HepG2 (cell line): ENCODE measurements around the gene ARAP1. TPM values are rescaled to one million over a fixed set of nuclear protein-coding genes. Genes with fewer than 3 reads are reported as not detected.

ENCODE experiments used
- ATF1 ChIP-seq: IDR thresholded peaks from 2 replicates; pipeline ENCODE4 v1.6.1; 2016; ENCODE audit warnings: mild to moderate bottlenecking, control low read depth
- DNMT1 ChIP-seq: sonication (generic); formaldehyde crosslinking; IDR thresholded peaks from 2 replicates; pipeline ENCODE4 v1.5.1; 2020; ENCODE audit warnings: mild to moderate bottlenecking, missing genetic modification reagents
- NR2F1 ChIP-seq, 2 experiments: fragments of 450-650 bp in 1 of 2; formaldehyde crosslinking in 1 of 2; IDR thresholded peaks; 2 replicates each; pipeline versions ENCODE4 v1.5.0 to v1.6.1; 2016 to 2020; ENCODE audit warnings: mild to moderate bottlenecking in 1 of 2, missing compliant biosample characterization in 1 of 2, missing genetic modification reagents in 1 of 2, moderate library complexity in 1 of 2
- SP140L ChIP-seq: sonication (generic); formaldehyde crosslinking; IDR thresholded peaks from 2 replicates; pipeline ENCODE4 v1.4.0; 2020; ENCODE audit warnings: missing genetic modification reagents, borderline replicate concordance
- ZFP62 ChIP-seq: sonication (generic); formaldehyde crosslinking; IDR thresholded peaks from 2 replicates; pipeline ENCODE4 v1.4.0; 2020; ENCODE audit warnings: missing genetic modification reagents
- polyA plus RNA-seq, 8 experiments: library from polyadenylated mRNA; depleted of rRNA in 3 of 8; stranded (reverse) in 7 of 8; unstranded in 1 of 8; fragments of >200 nt; fragmentation: Illumina TruSeq in 4 of 8; extraction: Trizol in 4 of 8; gene quantifications; 2 replicates each; pipeline versions ENCODE4 v1.2.1 to v1.2.3, GENCODE V29; 2011 to 2016; ENCODE audit warnings: low read depth in 4 of 8, missing spikeins in 1 of 8, mixed read lengths in 1 of 8; ENCODE audit not compliant: insufficient read depth in 1 of 8
- total RNA-seq, 5 experiments: library from RNA; depleted of rRNA; stranded (reverse); fragments of >200 nt; fragmentation: Illumina TruSeq; extraction: Trizol; gene quantifications; 2 replicates each; pipeline ENCODE4 v1.2.3, GENCODE V29; 2016; ENCODE audit warnings: low read depth in 1 of 5
- TF ChIP-seq, protein P1 (sequence below), 2 experiments: fragments of 450-650 bp in 1 of 2; sonication (generic) in 1 of 2; formaldehyde crosslinking; IDR thresholded peaks; 2 replicates each; pipeline versions ENCODE4 v1.5.0 to v1.8.0; 2020 to 2022; ENCODE audit warnings: mild to moderate bottlenecking in 1 of 2, missing genetic modification reagents in 1 of 2
- TF ChIP-seq, protein P2 (sequence below): sonication (generic); formaldehyde crosslinking; IDR thresholded peaks from 2 replicates; pipeline ENCODE4 v1.4.0; 2020; ENCODE audit warnings: mild to moderate bottlenecking, missing genetic modification reagents
- TF ChIP-seq, protein P3 (sequence below): sonication (generic); formaldehyde crosslinking; IDR thresholded peaks from 2 replicates; pipeline ENCODE4 v1.5.0; 2020; ENCODE audit warnings: mild to moderate bottlenecking, missing genetic modification reagents
- TF ChIP-seq, protein P4 (sequence below): sonication (generic); formaldehyde crosslinking; conservative IDR thresholded peaks from 2 replicates; pipeline ENCODE4 v1.4.0; 2020; ENCODE audit warnings: mild to moderate bottlenecking, missing genetic modification reagents, moderate library complexity
- TF ChIP-seq, protein P5 (sequence below): sonication (generic); formaldehyde crosslinking; IDR thresholded peaks from 2 replicates; pipeline ENCODE4 v1.4.0; 2020; ENCODE audit warnings: missing genetic modification reagents

Gene ARAP1
- total and polyA plus RNA-seq, 2 of the 13 experiments (the other 11 are each of a cell fraction or from before 2014, with no cell fraction given): 43.2 to 55.5 TPM

DNA sequence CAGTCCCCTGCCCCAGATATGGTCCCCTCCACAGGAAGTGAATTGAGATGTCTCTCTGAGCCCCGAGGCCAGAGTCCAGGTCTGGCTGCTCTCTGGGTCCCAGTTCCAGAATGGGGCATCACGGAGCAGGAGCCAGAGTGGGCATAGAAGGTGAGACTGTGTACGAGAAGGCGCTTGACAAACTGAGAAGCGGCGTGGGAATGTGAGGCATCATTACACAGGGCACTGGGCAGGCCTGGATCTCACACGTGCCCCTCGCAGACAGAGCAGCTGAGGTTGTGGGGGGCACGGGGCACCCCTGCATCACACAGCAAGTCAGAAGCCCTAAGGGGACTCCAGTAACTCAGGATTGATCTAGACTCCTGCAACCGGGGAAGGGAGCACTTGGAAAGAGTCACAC is 32.5 kb upstream of the ARAP1 start (continued):
- TF ChIP-seq, protein P1, sequence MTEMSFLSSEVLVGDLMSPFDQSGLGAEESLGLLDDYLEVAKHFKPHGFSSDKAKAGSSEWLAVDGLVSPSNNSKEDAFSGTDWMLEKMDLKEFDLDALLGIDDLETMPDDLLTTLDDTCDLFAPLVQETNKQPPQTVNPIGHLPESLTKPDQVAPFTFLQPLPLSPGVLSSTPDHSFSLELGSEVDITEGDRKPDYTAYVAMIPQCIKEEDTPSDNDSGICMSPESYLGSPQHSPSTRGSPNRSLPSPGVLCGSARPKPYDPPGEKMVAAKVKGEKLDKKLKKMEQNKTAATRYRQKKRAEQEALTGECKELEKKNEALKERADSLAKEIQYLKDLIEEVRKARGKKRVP (CRISPR knock-in tag; IDR thresholded peaks at IDR 0.05): no peak
- TF ChIP-seq, protein P2, sequence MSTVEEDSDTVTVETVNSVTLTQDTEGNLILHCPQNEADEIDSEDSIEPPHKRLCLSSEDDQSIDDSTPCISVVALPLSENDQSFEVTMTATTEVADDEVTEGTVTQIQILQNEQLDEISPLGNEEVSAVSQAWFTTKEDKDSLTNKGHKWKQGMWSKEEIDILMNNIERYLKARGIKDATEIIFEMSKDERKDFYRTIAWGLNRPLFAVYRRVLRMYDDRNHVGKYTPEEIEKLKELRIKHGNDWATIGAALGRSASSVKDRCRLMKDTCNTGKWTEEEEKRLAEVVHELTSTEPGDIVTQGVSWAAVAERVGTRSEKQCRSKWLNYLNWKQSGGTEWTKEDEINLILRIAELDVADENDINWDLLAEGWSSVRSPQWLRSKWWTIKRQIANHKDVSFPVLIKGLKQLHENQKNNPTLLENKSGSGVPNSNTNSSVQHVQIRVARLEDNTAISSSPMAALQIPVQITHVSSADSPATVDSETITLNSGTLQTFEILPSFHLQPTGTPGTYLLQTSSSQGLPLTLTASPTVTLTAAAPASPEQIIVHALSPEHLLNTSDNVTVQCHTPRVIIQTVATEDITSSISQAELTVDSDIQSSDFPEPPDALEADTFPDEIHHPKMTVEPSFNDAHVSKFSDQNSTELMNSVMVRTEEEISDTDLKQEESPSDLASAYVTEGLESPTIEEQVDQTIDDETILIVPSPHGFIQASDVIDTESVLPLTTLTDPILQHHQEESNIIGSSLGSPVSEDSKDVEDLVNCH (CRISPR knock-in tag): no peak
- TF ChIP-seq, protein P3, sequence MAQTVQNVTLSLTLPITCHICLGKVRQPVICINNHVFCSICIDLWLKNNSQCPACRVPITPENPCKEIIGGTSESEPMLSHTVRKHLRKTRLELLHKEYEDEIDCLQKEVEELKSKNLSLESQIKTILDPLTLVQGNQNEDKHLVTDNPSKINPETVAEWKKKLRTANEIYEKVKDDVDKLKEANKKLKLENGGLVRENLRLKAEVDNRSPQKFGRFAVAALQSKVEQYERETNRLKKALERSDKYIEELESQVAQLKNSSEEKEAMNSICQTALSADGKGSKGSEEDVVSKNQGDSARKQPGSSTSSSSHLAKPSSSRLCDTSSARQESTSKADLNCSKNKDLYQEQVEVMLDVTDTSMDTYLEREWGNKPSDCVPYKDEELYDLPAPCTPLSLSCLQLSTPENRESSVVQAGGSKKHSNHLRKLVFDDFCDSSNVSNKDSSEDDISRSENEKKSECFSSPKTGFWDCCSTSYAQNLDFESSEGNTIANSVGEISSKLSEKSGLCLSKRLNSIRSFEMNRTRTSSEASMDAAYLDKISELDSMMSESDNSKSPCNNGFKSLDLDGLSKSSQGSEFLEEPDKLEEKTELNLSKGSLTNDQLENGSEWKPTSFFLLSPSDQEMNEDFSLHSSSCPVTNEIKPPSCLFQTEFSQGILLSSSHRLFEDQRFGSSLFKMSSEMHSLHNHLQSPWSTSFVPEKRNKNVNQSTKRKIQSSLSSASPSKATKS (CRISPR knock-in tag): no peak
- TF ChIP-seq SP140L (CRISPR knock-in tag): no peak
- no peak for TF ChIP-seq ATF1 (CRISPR knock-in tag)
- no peak for TF ChIP-seq DNMT1
- TF ChIP-seq, protein P4, sequence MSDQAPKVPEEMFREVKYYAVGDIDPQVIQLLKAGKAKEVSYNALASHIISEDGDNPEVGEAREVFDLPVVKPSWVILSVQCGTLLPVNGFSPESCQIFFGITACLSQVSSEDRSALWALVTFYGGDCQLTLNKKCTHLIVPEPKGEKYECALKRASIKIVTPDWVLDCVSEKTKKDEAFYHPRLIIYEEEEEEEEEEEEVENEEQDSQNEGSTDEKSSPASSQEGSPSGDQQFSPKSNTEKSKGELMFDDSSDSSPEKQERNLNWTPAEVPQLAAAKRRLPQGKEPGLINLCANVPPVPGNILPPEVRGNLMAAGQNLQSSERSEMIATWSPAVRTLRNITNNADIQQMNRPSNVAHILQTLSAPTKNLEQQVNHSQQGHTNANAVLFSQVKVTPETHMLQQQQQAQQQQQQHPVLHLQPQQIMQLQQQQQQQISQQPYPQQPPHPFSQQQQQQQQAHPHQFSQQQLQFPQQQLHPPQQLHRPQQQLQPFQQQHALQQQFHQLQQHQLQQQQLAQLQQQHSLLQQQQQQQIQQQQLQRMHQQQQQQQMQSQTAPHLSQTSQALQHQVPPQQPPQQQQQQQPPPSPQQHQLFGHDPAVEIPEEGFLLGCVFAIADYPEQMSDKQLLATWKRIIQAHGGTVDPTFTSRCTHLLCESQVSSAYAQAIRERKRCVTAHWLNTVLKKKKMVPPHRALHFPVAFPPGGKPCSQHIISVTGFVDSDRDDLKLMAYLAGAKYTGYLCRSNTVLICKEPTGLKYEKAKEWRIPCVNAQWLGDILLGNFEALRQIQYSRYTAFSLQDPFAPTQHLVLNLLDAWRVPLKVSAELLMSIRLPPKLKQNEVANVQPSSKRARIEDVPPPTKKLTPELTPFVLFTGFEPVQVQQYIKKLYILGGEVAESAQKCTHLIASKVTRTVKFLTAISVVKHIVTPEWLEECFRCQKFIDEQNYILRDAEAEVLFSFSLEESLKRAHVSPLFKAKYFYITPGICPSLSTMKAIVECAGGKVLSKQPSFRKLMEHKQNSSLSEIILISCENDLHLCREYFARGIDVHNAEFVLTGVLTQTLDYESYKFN (CRISPR knock-in tag): no peak
- no peak for TF ChIP-seq ZFP62 (CRISPR knock-in tag)
- TF ChIP-seq, protein P5, sequence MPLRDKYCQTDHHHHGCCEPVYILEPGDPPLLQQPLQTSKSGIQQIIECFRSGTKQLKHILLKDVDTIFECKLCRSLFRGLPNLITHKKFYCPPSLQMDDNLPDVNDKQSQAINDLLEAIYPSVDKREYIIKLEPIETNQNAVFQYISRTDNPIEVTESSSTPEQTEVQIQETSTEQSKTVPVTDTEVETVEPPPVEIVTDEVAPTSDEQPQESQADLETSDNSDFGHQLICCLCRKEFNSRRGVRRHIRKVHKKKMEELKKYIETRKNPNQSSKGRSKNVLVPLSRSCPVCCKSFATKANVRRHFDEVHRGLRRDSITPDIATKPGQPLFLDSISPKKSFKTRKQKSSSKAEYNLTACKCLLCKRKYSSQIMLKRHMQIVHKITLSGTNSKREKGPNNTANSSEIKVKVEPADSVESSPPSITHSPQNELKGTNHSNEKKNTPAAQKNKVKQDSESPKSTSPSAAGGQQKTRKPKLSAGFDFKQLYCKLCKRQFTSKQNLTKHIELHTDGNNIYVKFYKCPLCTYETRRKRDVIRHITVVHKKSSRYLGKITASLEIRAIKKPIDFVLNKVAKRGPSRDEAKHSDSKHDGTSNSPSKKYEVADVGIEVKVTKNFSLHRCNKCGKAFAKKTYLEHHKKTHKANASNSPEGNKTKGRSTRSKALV (CRISPR knock-in tag): no peak
- no peak for TF ChIP-seq NR2F1 (CRISPR knock-in tag; IDR thresholded peaks at IDR 0.05)
